SK-N-SH (cell line): ENCODE results near the gene ANKRD9. TPM values are rescaled to one million over a fixed set of nuclear protein-coding genes. Genes with fewer than 3 reads are reported as not detected.

Experiments used
- CTCF ChIA-PET: fragments of 300-600, 350-600 bp; formaldehyde crosslinking; extraction: SDS; loops from one replicate; lab custom pipeline; 2021; lab: Yijun Ruan, JAX
- POLR2A ChIA-PET: fragments of 350-600 bp; sonication (Branson Sonifier 250); formaldehyde crosslinking; extraction: SDS; loops from one replicate; lab custom pipeline; 2020; ENCODE audit warnings: antibody characterized with exemption, inconsistent platforms; lab: Yijun Ruan, JAX
- DNase-seq: peaks from one replicate; pipeline ENCODE4 v3.0.0; 2012
- H2AFZ ChIP-seq: fragments of 200-600 bp; sonication (generic); 2 replicates; pipeline ENCODE4 v1.8.1; 2016; ENCODE audit warnings: antibody characterized with exemption, mild to moderate bottlenecking, low read depth
- H3F3A ChIP-seq: fragments of 200-600 bp; sonication (generic); replicated peaks from 2 replicates; pipeline ENCODE3; 2016; ENCODE audit warnings: antibody characterized with exemption, mild to moderate bottlenecking; ENCODE audit not compliant: insufficient read depth
- H3K27ac ChIP-seq, 2 experiments: fragments of 200-500 bp in 1 of 2; fragments of 200-600 bp in 1 of 2; sonication (Bioruptor generic) in 1 of 2; sonication (generic), shearing (Covaris generic) in 1 of 2; 2 replicates each; pipeline versions ENCODE4 v1.5.1 to v1.6.1; 2014 to 2016; ENCODE audit warnings: low read depth in 2 of 2, inconsistent platforms in 1 of 2, low read length in 1 of 2, mild to moderate bottlenecking in 1 of 2, mixed read lengths in 1 of 2
- H3K27me3 ChIP-seq: fragments of 200-600 bp; sonication (generic), shearing (Covaris generic); 2 replicates; pipeline ENCODE4 v1.6.1; 2016; ENCODE audit warnings: mixed run types; ENCODE audit not compliant: insufficient read depth
- H3K36me3 ChIP-seq, 2 experiments: fragments of 200-500 bp in 1 of 2; fragments of 200-600 bp in 1 of 2; sonication (Bioruptor generic) in 1 of 2; sonication (generic) in 1 of 2; replicated peaks in 1 of 2; 2 replicates each; pipeline versions ENCODE3 to v1.5.1; 2014 to 2016; ENCODE audit warnings: low read length in 1 of 2, mild to moderate bottlenecking in 1 of 2; ENCODE audit not compliant: insufficient read depth in 2 of 2, control insufficient read depth in 1 of 2
- H3K4me1 ChIP-seq, 2 experiments: fragments of 200-500 bp in 1 of 2; fragments of 200-600 bp in 1 of 2; sonication (Bioruptor generic) in 1 of 2; sonication (generic), shearing (Covaris generic) in 1 of 2; 2 replicates each; pipeline versions ENCODE4 v1.5.1 to v1.6.1; 2014 to 2016; ENCODE audit warnings: low read depth in 1 of 2, low read length in 1 of 2, mixed run types in 1 of 2; ENCODE audit not compliant: insufficient read depth in 2 of 2, control insufficient read depth in 1 of 2
- H3K4me2 ChIP-seq: fragments of 200-600 bp; sonication (generic), shearing (Covaris generic); 2 replicates; pipeline ENCODE4 v1.6.1; 2017; ENCODE audit warnings: mixed run types
- H3K4me3 ChIP-seq, 2 experiments: fragments of 200-500 bp in 1 of 2; fragments of 200-600 bp in 1 of 2; sonication (Bioruptor generic) in 1 of 2; sonication (generic), shearing (Covaris generic) in 1 of 2; 2 replicates each; pipeline versions ENCODE4 v1.5.1 to v1.8.1; 2014 to 2016; ENCODE audit warnings: low read depth in 2 of 2, inconsistent platforms in 1 of 2, low read length in 1 of 2, mild to moderate bottlenecking in 1 of 2, mixed read lengths in 1 of 2, moderate library complexity in 1 of 2
- H3K79me2 ChIP-seq: fragments of 200-600 bp; sonication (generic); 2 replicates; pipeline ENCODE4 v1.8.1; 2017; ENCODE audit warnings: mild to moderate bottlenecking; ENCODE audit not compliant: insufficient read depth
- H3K9ac ChIP-seq: fragments of 200-600 bp; sonication (generic); 2 replicates; pipeline ENCODE4 v1.6.1; 2017; ENCODE audit warnings: mixed run types
- H3K9me2 ChIP-seq: fragments of 200-600 bp; sonication (generic); 2 replicates; pipeline ENCODE4 v1.6.1; 2017; ENCODE audit warnings: mixed run types
- H3K9me3 ChIP-seq: fragments of 200-600 bp; sonication (generic); 2 replicates; pipeline ENCODE4 v1.6.1; 2017; ENCODE audit warnings: mixed run types, mild to moderate bottlenecking, moderate library complexity
- H4K20me1 ChIP-seq: fragments of 200-600 bp; sonication (generic); 2 replicates; pipeline ENCODE4 v1.6.1; 2017; ENCODE audit warnings: mild to moderate bottlenecking, mixed run types; ENCODE audit not compliant: insufficient read depth
- ELF1 ChIP-seq: IDR thresholded peaks from 2 replicates; pipeline ENCODE4 v1.4.0; 2012
- EP300 ChIP-seq, 2 experiments: IDR thresholded peaks; 2 replicates each; pipeline versions ENCODE4 v1.4.0 to v1.6.1; 2012; ENCODE audit warnings: borderline replicate concordance in 1 of 2, low read depth in 1 of 2, low read length in 1 of 2
- FOSL2 ChIP-seq: IDR thresholded peaks from 2 replicates; pipeline ENCODE4 v1.4.0; 2012; ENCODE audit warnings: low read depth, mild to moderate bottlenecking, moderate library complexity, borderline replicate concordance
- GABPA ChIP-seq: IDR thresholded peaks from 2 replicates; pipeline ENCODE4 v1.4.0; 2012; ENCODE audit warnings: low read depth, mild to moderate bottlenecking
- MAX ChIP-seq: IDR thresholded peaks from 2 replicates; pipeline ENCODE4 v1.4.0; 2012; ENCODE audit warnings: low read depth
- MEF2A ChIP-seq: IDR thresholded peaks from 2 replicates; pipeline ENCODE4 v1.4.0; 2012; ENCODE audit warnings: low read depth, borderline replicate concordance
- RAD21 ChIP-seq: IDR thresholded peaks from 2 replicates; pipeline ENCODE4 v1.6.1; 2012; ENCODE audit warnings: mild to moderate bottlenecking, low read length
- RCOR1 ChIP-seq: fragments of 150-350 bp; IDR thresholded peaks from 2 replicates; pipeline ENCODE4 v1.6.1; 2017; ENCODE audit warnings: antibody characterized with exemption, low read length
- RFX5 ChIP-seq: IDR thresholded peaks from 2 replicates; pipeline ENCODE4 v1.6.1; 2012; ENCODE audit warnings: mild to moderate bottlenecking, improper control_type of control experiment, low read length
- SIN3A ChIP-seq: IDR thresholded peaks from 2 replicates; pipeline ENCODE4 v1.6.1; 2012; ENCODE audit warnings: low read depth, mild to moderate bottlenecking, low read length, moderate library complexity, borderline replicate concordance
- WGBS: methylation state at CpG from one replicate; pipeline ENCODE4 v1.1.6; 2017; ENCODE audit warnings: low lambda C conversion rate; 5-methylcytosine and 5-hydroxymethylcytosine counted together
- polyA plus RNA-seq, 3 experiments: library from polyadenylated mRNA; depleted of rRNA; stranded (reverse); fragments of >200 nt; gene quantifications; 2 replicates each; pipeline ENCODE4 v1.2.3, GENCODE V29; 2012
- TF ChIP-seq, protein P1 (sequence below): IDR thresholded peaks from 2 replicates; pipeline ENCODE4 v1.4.0; 2012; ENCODE audit warnings: low read depth, borderline replicate concordance
- TF ChIP-seq, protein P2 (sequence below): fragments of 200-600 bp; sonication (generic); IDR thresholded peaks from 2 replicates; pipeline ENCODE4 v1.6.1; 2017; ENCODE audit warnings: antibody characterized with exemption, mild to moderate bottlenecking, moderate library complexity

ANKRD9 gene
- polyA plus RNA-seq, 1 of the 3 experiments (the other 2 are of a cell fraction) = 21.3 TPM

DNA sequence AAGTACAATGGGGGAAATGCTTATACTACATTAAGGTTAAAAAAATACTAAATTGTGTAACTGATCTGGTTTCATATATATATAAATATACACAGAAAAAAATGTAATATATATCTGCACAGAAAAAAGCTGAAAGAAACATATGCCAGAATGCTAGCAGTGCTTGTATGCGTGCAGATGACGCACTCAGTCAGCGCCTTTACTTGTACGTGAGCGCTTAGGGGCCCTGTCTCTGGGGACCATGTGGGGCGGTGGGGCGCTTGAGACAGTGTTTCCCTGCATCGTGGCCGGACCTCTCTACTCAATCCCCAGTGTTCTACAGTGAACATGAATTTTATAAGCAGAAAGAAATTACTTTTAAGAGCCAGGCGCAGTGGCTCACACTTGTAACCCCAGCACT, 7.0 kb downstream of the ANKRD9 start:
- Histone ChIP-seq H3K4me3 (no peak overlapping the region), H2AFZ (no peak overlapping the region), H3K27ac (no peak overlapping the region), H3F3A (peaks cover 4% of the 10 kb centered on the region), H3K79me2 (no peaks in the 10 kb centered on the region), H3K4me1 (peaks cover 0 to 4% of the 10 kb centered on the region in 2 experiments; a peak in 1 of 4 replicates), H3K36me3 (peaks cover 0 to 22% of the 10 kb centered on the region in 2 experiments), H3K9me2 (no peaks in the 10 kb centered on the region), H3K4me2 (no peak overlapping the region), H3K9ac (no peak overlapping the region), H3K9me3 (no peaks in the 10 kb centered on the region), H4K20me1 (no peaks in the 10 kb centered on the region), H3K27me3 (no peaks in the 10 kb centered on the region)
- CTCF ChIA-PET = interaction anchor here (1.3 to 1.5 kb wide), 2 partner anchors 31 to 63 kb away, joined by 3 to 4 read pairs; no protein-coding TSS in a partner anchor
- WGBS = 97% methylated on average over 10 of the region's 10 CpGs
- POLR2A ChIA-PET = no interaction called here
- DNase-seq = no peak
- no peak for TF ChIP-seq GABPA
- TF ChIP-seq RFX5 = no peak
- no peak for TF ChIP-seq MEF2A
- no peak for TF ChIP-seq ELF1
- TF ChIP-seq, protein P1, sequence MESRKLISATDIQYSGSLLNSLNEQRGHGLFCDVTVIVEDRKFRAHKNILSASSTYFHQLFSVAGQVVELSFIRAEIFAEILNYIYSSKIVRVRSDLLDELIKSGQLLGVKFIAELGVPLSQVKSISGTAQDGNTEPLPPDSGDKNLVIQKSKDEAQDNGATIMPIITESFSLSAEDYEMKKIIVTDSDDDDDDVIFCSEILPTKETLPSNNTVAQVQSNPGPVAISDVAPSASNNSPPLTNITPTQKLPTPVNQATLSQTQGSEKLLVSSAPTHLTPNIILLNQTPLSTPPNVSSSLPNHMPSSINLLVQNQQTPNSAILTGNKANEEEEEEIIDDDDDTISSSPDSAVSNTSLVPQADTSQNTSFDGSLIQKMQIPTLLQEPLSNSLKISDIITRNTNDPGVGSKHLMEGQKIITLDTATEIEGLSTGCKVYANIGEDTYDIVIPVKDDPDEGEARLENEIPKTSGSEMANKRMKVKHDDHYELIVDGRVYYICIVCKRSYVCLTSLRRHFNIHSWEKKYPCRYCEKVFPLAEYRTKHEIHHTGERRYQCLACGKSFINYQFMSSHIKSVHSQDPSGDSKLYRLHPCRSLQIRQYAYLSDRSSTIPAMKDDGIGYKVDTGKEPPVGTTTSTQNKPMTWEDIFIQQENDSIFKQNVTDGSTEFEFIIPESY = no peak
- no peak for TF ChIP-seq MAX
- no peak for TF ChIP-seq EP300 (IDR thresholded peaks at IDR 0.05; ENCODE audit: borderline replicate concordance in 1 of 2, low read depth in 1 of 2, low read length in 1 of 2)
- no peak for TF ChIP-seq RCOR1
- TF ChIP-seq FOSL2 = no peak
- no peak for TF ChIP-seq SIN3A
- TF ChIP-seq RAD21 = no peak
- TF ChIP-seq, protein P2, sequence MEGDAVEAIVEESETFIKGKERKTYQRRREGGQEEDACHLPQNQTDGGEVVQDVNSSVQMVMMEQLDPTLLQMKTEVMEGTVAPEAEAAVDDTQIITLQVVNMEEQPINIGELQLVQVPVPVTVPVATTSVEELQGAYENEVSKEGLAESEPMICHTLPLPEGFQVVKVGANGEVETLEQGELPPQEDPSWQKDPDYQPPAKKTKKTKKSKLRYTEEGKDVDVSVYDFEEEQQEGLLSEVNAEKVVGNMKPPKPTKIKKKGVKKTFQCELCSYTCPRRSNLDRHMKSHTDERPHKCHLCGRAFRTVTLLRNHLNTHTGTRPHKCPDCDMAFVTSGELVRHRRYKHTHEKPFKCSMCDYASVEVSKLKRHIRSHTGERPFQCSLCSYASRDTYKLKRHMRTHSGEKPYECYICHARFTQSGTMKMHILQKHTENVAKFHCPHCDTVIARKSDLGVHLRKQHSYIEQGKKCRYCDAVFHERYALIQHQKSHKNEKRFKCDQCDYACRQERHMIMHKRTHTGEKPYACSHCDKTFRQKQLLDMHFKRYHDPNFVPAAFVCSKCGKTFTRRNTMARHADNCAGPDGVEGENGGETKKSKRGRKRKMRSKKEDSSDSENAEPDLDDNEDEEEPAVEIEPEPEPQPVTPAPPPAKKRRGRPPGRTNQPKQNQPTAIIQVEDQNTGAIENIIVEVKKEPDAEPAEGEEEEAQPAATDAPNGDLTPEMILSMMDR = no peak

DNA sequence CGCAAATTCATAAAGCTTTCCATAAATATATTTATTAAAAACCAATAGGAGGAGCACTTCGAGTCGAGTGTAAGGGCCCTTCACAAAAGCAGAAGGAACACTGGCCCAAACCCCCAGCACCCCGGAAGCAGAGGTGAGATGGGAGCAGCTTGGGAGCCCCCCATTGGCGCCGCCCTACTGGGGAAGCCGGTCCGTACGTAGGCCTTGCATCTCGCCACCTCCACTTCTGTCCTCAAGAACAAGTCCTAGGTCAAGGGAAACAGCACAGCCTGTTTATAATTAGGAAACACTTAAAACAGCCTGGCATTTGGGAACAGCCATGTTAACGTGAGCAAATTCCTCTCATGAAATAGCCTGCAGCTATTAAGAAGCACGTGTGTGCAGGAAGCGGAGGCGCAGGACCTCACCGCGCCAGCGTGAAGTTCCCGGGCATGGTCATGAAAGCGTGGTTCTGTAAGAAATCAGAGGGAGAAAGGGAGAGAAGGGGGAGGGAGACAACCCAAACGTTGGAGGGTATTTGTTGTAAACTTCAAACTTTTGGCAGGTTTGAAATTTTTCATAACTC, 7.7 kb downstream of the ANKRD9 start:
- Histone ChIP-seq H4K20me1 (no peaks in the 10 kb centered on the region), H3K9me3 (no peaks in the 10 kb centered on the region), H3K79me2 (no peaks in the 10 kb centered on the region), H3K27me3 (no peaks in the 10 kb centered on the region), H3K4me1 (peaks cover 0 to 4% of the 10 kb centered on the region in 2 experiments; a peak in 1 of 4 replicates), H3F3A (peaks cover 4% of the 10 kb centered on the region), H3K9ac (no peak overlapping the region), H3K9me2 (no peaks in the 10 kb centered on the region), H3K27ac (no peak overlapping the region; a peak in 1 of 4 replicates), H3K4me3 (no peak overlapping the region)
- DNase-seq = no peak
- POLR2A ChIA-PET = no interaction called here
- 90% methylated on average over 20 of the region's 20 CpGs for WGBS
- TF ChIP-seq SIN3A (no peak), EP300 (IDR thresholded peaks at IDR 0.05; ENCODE audit: borderline replicate concordance in 1 of 2, low read depth in 1 of 2, low read length in 1 of 2) (no peak)
- TF ChIP-seq, protein P2 = peak; percentile 36; the same call in 1 of the 2 replicates
- TF ChIP-seq, all 33 proteins: peak for 1
- CTCF ChIA-PET = interaction anchor here (0.5 to 2.4 kb wide), 9 partner anchors 10 to 127 kb away, joined by 3 to 14 read pairs (median 3); no protein-coding TSS in a partner anchor
- H2AFZ ChIP-seq = no peak overlapping the region
- no peak overlapping the region for H3K4me2 ChIP-seq
- peaks cover 0 to 23% of the 10 kb centered on the region in 2 experiments for H3K36me3 ChIP-seq
